ENCODE results near the gene KLK8.

GRCh38 chr19:51010066-51010795 lies 8.8 kb upstream of the KLK8 start:
- TF ChIP-seq CTCF (IDR thresholded peaks at IDR 0.05) (no peak), POLR2A (IDR thresholded peaks at IDR 0.05) (no peak)

All from heart left ventricle (tissue), 13 donors.